HCT116 (cell line): ENCODE measurements around the gene SLC1A3. TPM values are rescaled to one million over a fixed set of nuclear protein-coding genes. Genes with fewer than 3 reads are reported as not detected.

Source experiments
- ATAC-seq: fragments of 200-7000 bp; cut with Tn5 transposase; 2 replicates; pipeline ENCODE4 v1.9.1; 2020; ENCODE audit warnings: mild to moderate bottlenecking, moderate library complexity
- BruUV-seq: library from RNA; stranded (reverse); fragments of 400-500 nt; replicated peaks from 2 replicates; lab custom pipeline; 2021; lab: Mats Ljungman, UMichigan
- CTCF ChIA-PET: fragments of 300-600 bp; sonication (Branson Sonifier 250); formaldehyde crosslinking; loops from one replicate; lab custom pipeline; 2021; ENCODE audit warnings: antibody characterized with exemption; lab: Charles Lee
- POLR2A ChIA-PET: fragments of 300-600, 350-600 bp; sonication (Branson Sonifier 250); formaldehyde crosslinking; loops from one replicate; lab custom pipeline; 2021; ENCODE audit warnings: antibody characterized with exemption; lab: Charles Lee
- RAD21 ChIA-PET, 2 experiments: fragments of 300-600 bp; sonication (Branson Sonifier 250); formaldehyde crosslinking; loops; one replicate each; lab custom pipeline; 2023; ENCODE audit warnings: low total read pairs in 2 of 2; ENCODE audit not compliant: uncharacterized antibody in 2 of 2, unreplicated experiment in 2 of 2, low non-redundant PET in 1 of 2; lab: Charles Lee
- DNase-seq: peaks from one replicate; pipeline ENCODE4 v3.0.0-alpha.2; 2010; ENCODE audit warnings: low read depth, low spot score
- H2AFZ ChIP-seq: fragments of 200-600 bp; shearing (Covaris generic), sonication (generic); 2 replicates; pipeline ENCODE4 v1.6.1; 2017; ENCODE audit warnings: low read depth, mixed run types, mixed read lengths, antibody characterized with exemption, low read length; ENCODE audit not compliant: poor library complexity, severe bottlenecking
- H3K27ac ChIP-seq: 2 replicates; pipeline ENCODE4 v1.5.1; 2012; ENCODE audit warnings: low read depth, low read length
- H3K27me3 ChIP-seq: fragments of 200-600 bp; sonication (generic); 2 replicates; pipeline ENCODE4 v1.6.1; 2016; ENCODE audit warnings: mixed run types, low read length, mixed read lengths; ENCODE audit not compliant: insufficient read depth
- H3K36me3 ChIP-seq, 2 experiments: fragments of 200-500 bp in 1 of 2; fragments of 200-600 bp in 1 of 2; sonication (Bioruptor generic) in 1 of 2; sonication (generic) in 1 of 2; 2 replicates each; pipeline versions ENCODE4 v1.5.1 to v1.6.1; 2014 to 2016; ENCODE audit warnings: low read length in 2 of 2, inconsistent platforms in 1 of 2, mixed read lengths in 1 of 2, mixed run types in 1 of 2; ENCODE audit not compliant: insufficient read depth in 2 of 2, control insufficient read depth in 1 of 2
- H3K4me1 ChIP-seq, 2 experiments: fragments of 200-600 bp in 1 of 2; sonication (generic) in 1 of 2; 2 replicates each; pipeline versions ENCODE4 v1.5.1 to v1.6.1; 2012 to 2017; ENCODE audit warnings: low read length in 2 of 2, inconsistent platforms in 1 of 2, mild to moderate bottlenecking in 1 of 2, mixed read lengths in 1 of 2, mixed run types in 1 of 2, moderate library complexity in 1 of 2; ENCODE audit not compliant: insufficient read depth in 2 of 2, control insufficient read depth in 1 of 2
- H3K4me2 ChIP-seq: fragments of 200-600 bp; sonication (generic); 2 replicates; pipeline ENCODE4 v1.6.1; 2017; ENCODE audit warnings: mixed run types, low read length, mixed read lengths
- H3K4me3 ChIP-seq, 2 experiments: fragments of 200-600 bp in 1 of 2; sonication (generic) in 1 of 2; replicated peaks in 1 of 2; 2 replicates each; pipeline ENCODE4 v1.5.1; 2011 to 2016; ENCODE audit warnings: low read length in 2 of 2, control low read depth in 1 of 2, low read depth in 1 of 2, mild to moderate bottlenecking in 1 of 2, mixed read lengths in 1 of 2, mixed run types in 1 of 2
- H3K79me2 ChIP-seq: fragments of 200-600 bp; sonication (generic); 2 replicates; pipeline ENCODE4 v1.6.1; 2017; ENCODE audit warnings: mild to moderate bottlenecking, mixed run types, low read length, moderate library complexity, mixed read lengths; ENCODE audit not compliant: insufficient read depth
- H3K9ac ChIP-seq: fragments of 200-600 bp; sonication (generic); 2 replicates; pipeline ENCODE4 v1.6.1; 2016; ENCODE audit warnings: low read length, mixed read lengths
- H3K9me2 ChIP-seq: fragments of 200-600 bp; sonication (generic), shearing (Covaris generic); 2 replicates; pipeline ENCODE4 v1.6.1; 2017; ENCODE audit warnings: mixed run types, mild to moderate bottlenecking, moderate library complexity; ENCODE audit not compliant: insufficient read depth
- H3K9me3 ChIP-seq, 2 experiments: fragments of 200-500 bp in 1 of 2; fragments of 200-600 bp in 1 of 2; sonication (Bioruptor generic) in 1 of 2; sonication (generic) in 1 of 2; 2 replicates each; pipeline ENCODE4 v1.6.1; 2014 to 2017; ENCODE audit warnings: low read length in 2 of 2, mixed read lengths in 2 of 2, inconsistent platforms in 1 of 2, low read depth in 1 of 2, mild to moderate bottlenecking in 1 of 2, mixed run types in 1 of 2, moderate library complexity in 1 of 2; ENCODE audit not compliant: control insufficient read depth in 1 of 2, insufficient read depth in 1 of 2
- H4K20me1 ChIP-seq: fragments of 200-600 bp; sonication (generic), shearing (Covaris generic); 2 replicates; pipeline ENCODE4 v1.6.1; 2017; ENCODE audit warnings: mixed run types, mild to moderate bottlenecking, moderate library complexity; ENCODE audit not compliant: insufficient read depth
- ATF3 ChIP-seq: IDR thresholded peaks from 2 replicates; pipeline ENCODE4 v1.6.1; 2012
- CEBPB ChIP-seq: IDR thresholded peaks from 2 replicates; pipeline ENCODE4 v1.6.1; 2012; ENCODE audit warnings: low read depth
- EZH2phosphoT487 ChIP-seq: fragments of 200-600 bp; IDR thresholded peaks from 2 replicates; pipeline ENCODE4 v1.6.1; 2018; ENCODE audit warnings: antibody characterized with exemption, borderline replicate concordance
- FOSL1 ChIP-seq: IDR thresholded peaks from 2 replicates; pipeline ENCODE4 v1.6.1; 2012; ENCODE audit warnings: low read depth
- MAX ChIP-seq: IDR thresholded peaks from 2 replicates; pipeline ENCODE4 v1.6.1; 2012
- POLR2A ChIP-seq: IDR thresholded peaks from 2 replicates; pipeline ENCODE4 v1.7.0; 2011; ENCODE audit warnings: borderline replicate concordance; ENCODE audit not compliant: insufficient read depth, insufficient read length; ENCODE audit errors: extremely low read depth
- POLR2AphosphoS5 ChIP-seq: IDR thresholded peaks from 2 replicates; pipeline ENCODE4 v1.6.1; 2011; ENCODE audit warnings: mild to moderate bottlenecking, low read depth, low read length, moderate library complexity
- REST ChIP-seq: IDR thresholded peaks from 2 replicates; pipeline ENCODE4 v1.6.1; 2012; ENCODE audit warnings: low read depth
- SP1 ChIP-seq: IDR thresholded peaks from 2 replicates; pipeline ENCODE4 v1.6.1; 2012; ENCODE audit warnings: low read depth
- TCF7L2 ChIP-seq: IDR thresholded peaks from 2 replicates; pipeline ENCODE4 v1.7.0; 2011; ENCODE audit warnings: borderline replicate concordance, inconsistent platforms; ENCODE audit not compliant: insufficient read depth, insufficient read length; ENCODE audit errors: extremely low read depth
- ZBTB33 ChIP-seq: IDR thresholded peaks from 2 replicates; pipeline ENCODE4 v1.6.1; 2011; ENCODE audit warnings: mild to moderate bottlenecking, low read length, moderate library complexity; ENCODE audit not compliant: insufficient replicate concordance; ENCODE audit errors: extremely low read depth
- intact Hi-C: fragments of 100-400 bp; cut with micrococcal nuclease; formaldehyde crosslinking; loops from 2 replicates; pipeline ENCODE4 v1.10.0; 2022
- total RNA-seq: library from RNA; stranded (reverse); gene quantifications from one replicate; pipeline ENCODE4 v1.2.1, GENCODE V29; 2021; ENCODE audit not compliant: unreplicated experiment

The SLC1A3 gene
- total RNA-seq, 1 experiment from 2014 or later: 12.9 TPM

- BruUV-seq: no TSS peak
- TF ChIP-seq ATF3 (no peak), POLR2AphosphoS5 (no peak), REST (no peak), POLR2A (no peak), FOSL1 (no peak), SP1 (no peak), EZH2phosphoT487 (no peak), CEBPB (no peak), TCF7L2 (no peak), ZBTB33 (no peak), MAX (no peak)
- CTCF ChIA-PET: interaction anchor here (1.1 kb wide), 1 partner anchor 305 kb away, joined by 3 read pairs; no protein-coding TSS in a partner anchor
- no peaks in the 10 kb centered on the region for H3K36me3 ChIP-seq
- no peak for ATAC-seq
- H4K20me1 ChIP-seq: no peaks in the 10 kb centered on the region
- H3K27ac ChIP-seq: no peak overlapping the region
- no peaks in the 10 kb centered on the region for H3K79me2 ChIP-seq
- no peaks in the 10 kb centered on the region for H3K9me2 ChIP-seq
- peaks cover 14 to 23% of the 10 kb centered on the region in 2 experiments for H3K4me1 ChIP-seq
- H3K9me3 ChIP-seq: no peaks in the 10 kb centered on the region
- DNase-seq: no peak
- no peak overlapping the region for H3K4me3 ChIP-seq
- no peak overlapping the region for H3K9ac ChIP-seq
- POLR2A ChIA-PET: no interaction called here
- no peak overlapping the region for H2AFZ ChIP-seq
- no peak overlapping the region for H3K4me2 ChIP-seq
- H3K27me3 ChIP-seq: no peaks in the 10 kb centered on the region
- RAD21 ChIA-PET: no interaction called here
- intact Hi-C loops: no loop called here
Measured at GRCh38 chr5:36667824-36668223, 61.4 kb downstream of the SLC1A3 start.
